Raji (cell line): ENCODE results near the gene RPL18.

Source experiments
- POLR2A ChIP-seq: IDR thresholded peaks from 2 replicates; pipeline ENCODE4 v1.6.1; 2011; ENCODE audit warnings: low read depth, low read length, control low read depth; ENCODE audit not compliant: insufficient read depth

RPL18 gene

GRCh38 chr19:48625891-48626327, 6.9 kb upstream of the RPL18 start:
- TF ChIP-seq POLR2A: no peak

- TF ChIP-seq POLR2A: no peak
These were observed 6.1 kb upstream of the RPL18 start for GRCh38 chr19:48624791-48625723.

DNA sequence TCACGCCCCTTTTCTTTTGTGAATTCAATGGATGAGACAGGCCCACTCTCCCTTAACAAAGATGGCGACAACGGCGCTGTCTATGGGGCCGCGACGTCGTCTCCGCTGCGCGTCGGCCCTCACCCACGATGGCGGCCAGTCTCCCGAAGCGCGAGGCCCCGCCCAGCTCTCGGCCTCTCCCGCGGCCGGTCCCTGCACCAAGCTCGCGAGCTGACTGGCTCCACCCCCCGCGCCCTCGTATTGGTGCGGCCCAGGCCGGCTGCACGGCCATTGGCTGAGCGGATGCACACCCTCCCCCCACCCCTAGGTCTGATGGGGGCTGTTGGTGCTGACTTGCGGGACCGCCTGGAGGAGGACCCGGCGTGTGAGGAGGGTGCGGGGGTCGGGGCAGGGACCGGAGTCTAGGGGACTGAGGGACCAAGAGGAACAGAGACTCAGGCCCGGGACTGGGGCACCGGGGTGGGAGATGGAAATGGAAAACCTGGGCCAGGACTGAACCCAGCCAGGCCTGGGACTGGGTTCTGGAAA, 5.2 kb upstream of the RPL18 start:
- peak; percentile 43; the same call in 1 of the 2 replicates for TF ChIP-seq POLR2A

GRCh38 chr19:48623556-48624066, 4.6 kb upstream of the RPL18 start:
- TF ChIP-seq POLR2A: no peak

GRCh38 chr19:48619692-48620585, 961 bp upstream of the RPL18 start:
- TF ChIP-seq POLR2A: peak; percentile 6; the same call in 1 of the 2 replicates

- no peak for TF ChIP-seq POLR2A
These were observed 581 bp downstream of the RPL18 start for GRCh38 chr19:48618278-48618915.

DNA sequence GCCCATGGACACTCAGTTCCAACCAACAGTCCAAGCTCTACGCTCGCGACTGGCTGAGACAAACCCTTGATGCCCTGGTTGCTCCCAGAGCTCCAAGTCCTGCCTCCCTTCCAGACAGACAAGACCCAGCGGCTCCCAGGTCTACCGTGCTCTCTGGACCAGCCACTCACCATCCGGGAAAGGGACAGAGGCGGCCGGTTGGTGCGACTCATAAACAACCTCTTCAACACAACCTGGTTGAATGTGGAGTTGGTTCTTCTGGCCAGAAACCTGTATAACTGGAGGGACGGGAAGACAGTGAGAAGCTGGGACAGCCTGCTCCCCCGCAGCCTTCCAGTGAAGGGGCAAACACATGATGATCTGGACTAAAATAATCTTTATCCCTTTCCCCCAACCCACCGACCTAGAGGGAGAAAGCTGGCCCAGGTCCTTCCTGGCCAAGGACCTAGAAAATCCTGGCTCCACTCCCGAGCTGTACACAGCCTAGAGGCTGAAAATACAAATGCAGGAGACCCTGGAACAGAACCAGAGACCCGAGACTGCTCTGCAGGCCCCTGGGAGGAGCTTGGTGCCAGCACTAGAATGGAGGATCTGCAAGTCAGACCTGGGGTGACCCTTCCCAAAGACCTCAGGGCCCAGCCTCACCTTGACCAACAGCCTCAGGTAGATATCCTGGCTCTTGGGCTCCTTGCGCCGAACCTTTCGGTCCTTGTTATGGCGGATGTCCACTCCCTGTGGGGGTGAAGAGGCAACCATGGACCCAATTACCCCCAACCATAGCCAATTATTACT, 1.6 kb downstream of the RPL18 start:
- TF ChIP-seq POLR2A: no peak

GRCh38 chr19:48616491-48617056, 2.4 kb downstream of the RPL18 start:
- TF ChIP-seq POLR2A: no peak

- no peak for TF ChIP-seq POLR2A
These were observed 2.9 kb downstream of the RPL18 start for GRCh38 chr19:48616041-48616436.

DNA sequence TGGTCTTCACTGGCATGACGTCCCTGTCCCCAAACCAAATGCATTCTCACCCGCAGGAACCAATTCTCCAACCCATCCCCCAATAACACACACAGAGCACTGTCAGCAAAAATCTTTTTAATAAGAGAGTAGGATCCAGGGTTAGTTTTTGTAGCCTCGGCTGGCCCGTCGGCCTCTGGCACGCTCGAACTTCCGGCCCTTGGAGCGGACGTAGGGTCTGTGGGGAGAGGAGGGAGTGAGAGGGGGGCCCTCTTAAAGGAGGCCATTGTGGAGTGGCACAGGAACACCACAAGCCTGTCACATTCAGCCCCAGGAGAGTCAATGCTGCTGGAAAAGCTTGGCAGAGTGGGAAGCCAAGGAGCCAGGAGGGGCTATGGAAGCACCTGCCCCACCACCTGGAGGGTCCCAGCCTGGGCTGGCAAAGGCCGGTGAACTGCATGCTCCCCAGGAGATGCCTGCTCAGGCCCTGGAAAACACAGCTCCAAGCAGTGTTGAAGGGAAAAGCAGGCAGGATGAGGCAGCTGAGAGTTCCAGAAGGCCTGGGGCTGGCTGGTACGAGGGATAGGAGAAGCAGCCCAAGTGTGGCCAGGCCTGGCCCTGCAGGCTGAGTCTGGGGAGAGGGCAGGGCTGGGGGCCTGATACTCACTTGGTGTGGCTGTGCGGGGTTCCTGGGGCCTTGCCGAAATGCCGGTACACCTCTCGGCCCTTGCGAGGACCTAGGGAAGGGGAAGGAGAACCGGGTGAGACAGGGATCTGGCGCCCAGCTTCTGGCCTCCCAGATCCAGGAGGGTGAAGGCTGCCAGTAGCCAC, 3.5 kb downstream of the RPL18 start:
- TF ChIP-seq POLR2A: no peak

GRCh38 chr19:48614436-48615230, 4.3 kb downstream of the RPL18 start, which contains the start of gene FAM83E:
FAM83E (minus strand) TSS chr19:48615076; CDS start chr19:48613372, 1,704 bp downstream.
- TF ChIP-seq POLR2A: no peak; the same call in 1 of the 2 replicates
